NCI-H2196 (cell line): ENCODE data around the gene GPR78.
A peak's percentile ranks its signal among the peaks of the same experiment; 100 is the strongest.

ENCODE experiments used
- DNase-seq: peaks from one replicate; lab custom pipeline; 2025; ENCODE audit not compliant: unreplicated experiment; lab: John Stamatoyannopoulos, UW

The GPR78 gene

GRCh38 chr4:8585721-8586212 is 5.6 kb downstream of the GPR78 start:
- no peak for DNase-seq

GRCh38 chr4:8586246-8586645 is 6.1 kb downstream of the GPR78 start:
- DNase-seq = no peak

- no peak for DNase-seq
Observed at GRCh38 chr4:8586671-8587468, 6.7 kb downstream of the GPR78 start.

- no peak for DNase-seq
Observed at GRCh38 chr4:8587469-8588195, 7.4 kb downstream of the GPR78 start.

GRCh38 chr4:8588196-8588470 is 7.9 kb downstream of the GPR78 start:
- no peak for DNase-seq

GRCh38 chr4:8589336-8589735 is 9.1 kb downstream of the GPR78 start:
- DNase-seq = no peak

GRCh38 chr4:8589823-8590545 is 9.8 kb downstream of the GPR78 start:
- DNase-seq = no peak

GRCh38 chr4:8590546-8590880 is 10.3 kb downstream of the GPR78 start:
- DNase-seq = no peak

GRCh38 chr4:8591114-8591513 is 10.9 kb downstream of the GPR78 start:
- DNase-seq = no peak

GRCh38 chr4:8591626-8592365 is 11.6 kb downstream of the GPR78 start:
- DNase-seq = no peak

GRCh38 chr4:8592366-8593263 is 12.4 kb downstream of the GPR78 start, which contains the start of gene CPZ:
Gene CPZ, plus strand, starts transcription at chr4:8592765. Its CDS starts 69 bp downstream, at chr4:8592834.
- no peak for DNase-seq

- DNase-seq = no peak
Observed at GRCh38 chr4:8593264-8594096, 13.3 kb downstream of the GPR78 start.

- peak; percentile 84 for DNase-seq
Observed at GRCh38 chr4:8594097-8595038, 14.2 kb downstream of the GPR78 start.

- DNase-seq = no peak
Observed at GRCh38 chr4:8595237-8596087, 15.3 kb downstream of the GPR78 start.

- no peak for DNase-seq
Observed at GRCh38 chr4:8596891-8597290, 16.7 kb downstream of the GPR78 start.

GRCh38 chr4:8597319-8597718 is 17.1 kb downstream of the GPR78 start:
- no peak for DNase-seq

- DNase-seq = no peak
Observed at GRCh38 chr4:8597791-8598190, 17.6 kb downstream of the GPR78 start.
